ENCODE data around the gene ARHGAP6.

DNA sequence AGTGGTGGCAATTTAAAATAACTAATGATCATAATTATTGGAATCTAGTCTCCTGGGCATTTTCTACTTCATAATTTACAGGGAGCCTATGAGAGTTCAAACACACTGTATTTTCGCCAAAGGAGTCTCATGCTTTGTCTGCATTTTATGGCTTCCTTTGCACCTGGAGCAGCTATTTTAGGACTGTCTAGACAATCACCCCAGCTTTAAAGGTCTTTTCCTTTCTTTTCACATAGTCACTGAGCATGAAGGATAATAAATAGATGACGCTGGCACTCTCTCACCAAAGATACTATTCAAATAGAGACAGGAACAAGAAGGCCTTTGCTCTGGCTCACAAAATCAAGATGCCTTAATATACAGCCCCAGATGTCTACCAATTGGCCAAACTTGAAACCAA, 329.5 kb downstream of the ARHGAP6 start:
- TF ChIP-seq SRF (IDR thresholded peaks at IDR 0.05; ENCODE audit: low read depth): no peak
- TF ChIP-seq, protein P1, sequence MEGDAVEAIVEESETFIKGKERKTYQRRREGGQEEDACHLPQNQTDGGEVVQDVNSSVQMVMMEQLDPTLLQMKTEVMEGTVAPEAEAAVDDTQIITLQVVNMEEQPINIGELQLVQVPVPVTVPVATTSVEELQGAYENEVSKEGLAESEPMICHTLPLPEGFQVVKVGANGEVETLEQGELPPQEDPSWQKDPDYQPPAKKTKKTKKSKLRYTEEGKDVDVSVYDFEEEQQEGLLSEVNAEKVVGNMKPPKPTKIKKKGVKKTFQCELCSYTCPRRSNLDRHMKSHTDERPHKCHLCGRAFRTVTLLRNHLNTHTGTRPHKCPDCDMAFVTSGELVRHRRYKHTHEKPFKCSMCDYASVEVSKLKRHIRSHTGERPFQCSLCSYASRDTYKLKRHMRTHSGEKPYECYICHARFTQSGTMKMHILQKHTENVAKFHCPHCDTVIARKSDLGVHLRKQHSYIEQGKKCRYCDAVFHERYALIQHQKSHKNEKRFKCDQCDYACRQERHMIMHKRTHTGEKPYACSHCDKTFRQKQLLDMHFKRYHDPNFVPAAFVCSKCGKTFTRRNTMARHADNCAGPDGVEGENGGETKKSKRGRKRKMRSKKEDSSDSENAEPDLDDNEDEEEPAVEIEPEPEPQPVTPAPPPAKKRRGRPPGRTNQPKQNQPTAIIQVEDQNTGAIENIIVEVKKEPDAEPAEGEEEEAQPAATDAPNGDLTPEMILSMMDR (IDR thresholded peaks at IDR 0.05 in 2 of 3, conservative IDR thresholded peaks at IDR 0.05 in 1 of 3; ENCODE audit: borderline replicate concordance in 1 of 3, insufficient read depth in 1 of 3, low read depth in 2 of 3, low read length in 2 of 3): no peak
- TF ChIP-seq ZFX (IDR thresholded peaks at IDR 0.05): no peak

All from HCT116 (cell line).